Heart right ventricle (tissue), 16 donors: ENCODE results near the gene MROH8. TPM values are rescaled to one million over a fixed set of nuclear protein-coding genes. Genes with fewer than 3 reads are reported as not detected.
A peak's percentile ranks its signal among the peaks of the same experiment; 100 is the strongest.

Experiments used
- ATAC-seq, 8 donors: fragments of 200-7000 bp; cut with Tn5 transposase; one replicate each; pipeline ENCODE4 v1.9.1; 2020; ENCODE audit warnings: mild to moderate bottlenecking in 8 of 8, moderate library complexity in 8 of 8, moderate number of reproducible peaks in 1 of 8
- DNase-seq, 2 donors: peaks; one replicate each; pipeline ENCODE4 v3.0.0-alpha.2; 2020
- H3K27ac ChIP-seq, 10 donors: fragments of 200-600 bp; sonication (generic) in 2 of 10; one replicate each; pipeline versions ENCODE4 v1.5.0 to v1.8.0; 2020 to 2022; ENCODE audit warnings: mild to moderate bottlenecking in 3 of 10
- H3K27me3 ChIP-seq, 7 donors: fragments of 200-600 bp; one replicate each; pipeline ENCODE4 v1.8.0; 2021 to 2022; ENCODE audit warnings: mild to moderate bottlenecking in 2 of 7
- H3K36me3 ChIP-seq, 9 donors: fragments of 200-600 bp; sonication (generic) in 1 of 9; one replicate each; pipeline versions ENCODE4 v1.5.0 to v1.8.0; 2020 to 2022; ENCODE audit warnings: mild to moderate bottlenecking in 2 of 9
- H3K4me1 ChIP-seq, 9 donors: fragments of 200-600 bp; sonication (generic) in 1 of 9; one replicate each; pipeline versions ENCODE4 v1.5.0 to v1.8.0; 2020 to 2022; ENCODE audit warnings: mild to moderate bottlenecking in 4 of 9
- H3K4me3 ChIP-seq, 10 donors: fragments of 200-600 bp; sonication (generic) in 2 of 10; one replicate each; pipeline versions ENCODE4 v1.5.0 to v1.8.0; 2020 to 2022; ENCODE audit warnings: mild to moderate bottlenecking in 7 of 10, moderate library complexity in 2 of 10
- H3K9me3 ChIP-seq, 11 donors: fragments of 200-600 bp in 10 of 11; sonication (generic) in 2 of 11; one replicate each; pipeline versions ENCODE4 v1.5.0 to v1.8.0; 2013 to 2022; ENCODE audit warnings: mild to moderate bottlenecking in 2 of 11, control low read depth in 1 of 11, moderate library complexity in 1 of 11
- WGBS, 2 donors: extraction: QIAGEN DNeasy Blood & Tissue Kit; methylation state at CpG; one replicate each; pipeline ENCODE4 v1.1.7; 2013; ENCODE audit warnings: inconsistent platforms in 1 of 2; 5-methylcytosine and 5-hydroxymethylcytosine counted together
- intact Hi-C, 10 donors: fragments of 100-400 bp; cut with DNase I; formaldehyde crosslinking; loops; one replicate each; pipeline versions ENCODE4 v1.11.1 to v1.14.2; 2022
- polyA plus RNA-seq, 2 donors: library from polyadenylated mRNA; stranded (reverse); fragments of 200-250 nt; gene quantifications; one replicate each; pipeline ENCODE4 v1.2.3, GENCODE V29; 2013
- total RNA-seq, 10 donors: library from RNA; stranded (reverse); fragmentation: NEBNext Ultra II Directional in 3 of 10; extraction: Animal tissue kit (Norgen Biotek cat#: 25700) in 3 of 10; gene quantifications; one replicate each; pipeline versions ENCODE4 v1.2.1 to v1.2.4, GENCODE V29; 2021 to 2023
- TF ChIP-seq, protein P1 (sequence below), 9 donors: fragments of 200-600 bp; sonication (generic) in 2 of 9; IDR thresholded peaks; one replicate each; pipeline versions ENCODE4 v1.5.0 to v1.8.0; 2021 to 2022; ENCODE audit warnings: antibody characterized with exemption in 9 of 9, mild to moderate bottlenecking in 5 of 9, moderate library complexity in 1 of 9
- donor health status: Arrhythmogenic right ventricular cardiomyopathy.
- donor health status: ischemic (EF 13 %, LVEDD 7.1; RV severe dilation, severe dysfunction).
- donor health status: healthy with polysubstance abuse.
- donor health status: DM: no; HTN: yes; CAD: no.
- donor health status: DM: no; HTN: no; CAD: no.
- donor health status: ischemic (EF 25% LVEDD 6.9; RV normal size, moderate dysfunction).
- donor health status: ischemic (EF 25% LVEDD 5.7; RV mildly dilated, moderate dysfunction).
- donor health status: healthy.
- donor health status: DM: yes; HTN: yes; CAD: no.
- donor health status: Ischemic cardiomyopathy.
- donor health status: ischemic (EF 35%, LVEDD 5.7; RV mildly dilated, moderate dysfunction).
- donor health status: nonischemic (EF 11% LVEDD 7.7; RV severe dilation, severe dysfunction).
- donor health status: DM: yes; HTN: yes; CAD: no.
- donor health status: PGD.
- donor health status: ischemic (EF 29% LVEDD 5.4; RV normal size, mild dysfunction).
- donor health status: nonischemic (EF 23%, LVEDD 6.1; RV moderate dilation, normal function).

Gene MROH8
- total and polyA plus RNA-seq, 12 donors, result 1.8 to 10.0 (median 6.1) TPM

DNA sequence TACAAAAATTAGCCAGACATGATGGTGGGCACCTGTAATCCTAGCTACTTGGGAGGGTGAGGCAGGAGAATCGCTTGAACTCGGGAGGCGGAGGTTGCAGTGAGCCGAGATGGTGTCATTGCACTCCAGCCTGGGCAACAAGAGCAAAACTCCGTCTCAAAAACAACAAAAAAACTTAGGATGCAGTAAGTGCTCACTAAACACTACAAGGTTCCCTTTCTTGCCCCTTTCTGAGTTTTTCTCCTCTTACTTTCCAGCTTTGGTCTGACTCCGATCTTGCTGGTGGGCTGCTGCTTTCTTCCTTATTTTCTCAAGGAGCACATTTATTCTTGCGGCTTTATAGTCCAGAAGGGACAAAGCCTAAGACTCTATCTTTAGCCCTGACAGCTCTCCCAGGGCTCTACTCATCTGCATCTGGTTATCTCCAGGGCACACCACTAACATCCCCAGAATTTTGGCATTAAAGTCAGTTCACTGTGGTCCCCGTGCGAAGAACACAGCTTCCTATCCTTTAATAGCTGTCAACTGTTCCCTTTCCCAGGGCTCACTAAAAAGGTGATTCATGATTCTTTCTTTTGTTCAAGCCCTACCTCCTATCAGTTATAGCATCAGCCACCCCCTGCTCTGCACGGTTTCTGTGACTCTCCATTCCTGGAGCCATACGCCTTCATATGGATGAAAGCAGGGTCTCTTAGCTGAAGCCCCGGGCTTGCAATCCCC lies 17.4 kb downstream of the MROH8 start:
- Histone ChIP-seq H3K27ac (no peak overlapping the region), H3K36me3 (peaks cover 0 to 9% (median 0%) of the 10 kb centered on the region in 9 donors), H3K27me3 (no peaks in the 10 kb centered on the region), H3K4me3 (no peak overlapping the region), H3K9me3 (no peaks in the 10 kb centered on the region), H3K4me1 (no peaks in the 10 kb centered on the region)
- DNase-seq, result no peak
- 78 to 81% methylated on average over 12 of the region's 12 CpGs for WGBS, 2 donors
- intact Hi-C loops, result no loop called here
- TF ChIP-seq, protein P1, sequence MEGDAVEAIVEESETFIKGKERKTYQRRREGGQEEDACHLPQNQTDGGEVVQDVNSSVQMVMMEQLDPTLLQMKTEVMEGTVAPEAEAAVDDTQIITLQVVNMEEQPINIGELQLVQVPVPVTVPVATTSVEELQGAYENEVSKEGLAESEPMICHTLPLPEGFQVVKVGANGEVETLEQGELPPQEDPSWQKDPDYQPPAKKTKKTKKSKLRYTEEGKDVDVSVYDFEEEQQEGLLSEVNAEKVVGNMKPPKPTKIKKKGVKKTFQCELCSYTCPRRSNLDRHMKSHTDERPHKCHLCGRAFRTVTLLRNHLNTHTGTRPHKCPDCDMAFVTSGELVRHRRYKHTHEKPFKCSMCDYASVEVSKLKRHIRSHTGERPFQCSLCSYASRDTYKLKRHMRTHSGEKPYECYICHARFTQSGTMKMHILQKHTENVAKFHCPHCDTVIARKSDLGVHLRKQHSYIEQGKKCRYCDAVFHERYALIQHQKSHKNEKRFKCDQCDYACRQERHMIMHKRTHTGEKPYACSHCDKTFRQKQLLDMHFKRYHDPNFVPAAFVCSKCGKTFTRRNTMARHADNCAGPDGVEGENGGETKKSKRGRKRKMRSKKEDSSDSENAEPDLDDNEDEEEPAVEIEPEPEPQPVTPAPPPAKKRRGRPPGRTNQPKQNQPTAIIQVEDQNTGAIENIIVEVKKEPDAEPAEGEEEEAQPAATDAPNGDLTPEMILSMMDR (IDR thresholded peaks at IDR 0.05), result no peak
- ATAC-seq, result no peak

GRCh38 chr20:37160683-37161082 lies 18.7 kb downstream of the MROH8 start:
- Histone ChIP-seq H3K4me3 (no peak overlapping the region), H3K36me3 (no peaks in the 10 kb centered on the region), H3K27ac (no peak overlapping the region), H3K27me3 (no peaks in the 10 kb centered on the region), H3K4me1 (no peaks in the 10 kb centered on the region), H3K9me3 (no peaks in the 10 kb centered on the region)
- WGBS, 2 donors, result 64 to 67% methylated on average over 10 of the region's 10 CpGs
- intact Hi-C loops, result no loop called here
- TF ChIP-seq, protein P1 (IDR thresholded peaks at IDR 0.05), result no peak
- DNase-seq, result no peak
- ATAC-seq, result peak in 4 of 8 donors; percentile 28 to 47 (median 40)

- Histone ChIP-seq H3K27me3 (no peaks in the 10 kb centered on the region), H3K27ac (no peak overlapping the region), H3K36me3 (peaks cover 0 to 10% (median 0%) of the 10 kb centered on the region in 9 donors), H3K4me3 (no peak overlapping the region), H3K4me1 (no peaks in the 10 kb centered on the region), H3K9me3 (no peaks in the 10 kb centered on the region)
- TF ChIP-seq, protein P1 (IDR thresholded peaks at IDR 0.05), result no peak
- DNase-seq (no peak), ATAC-seq (no peak)
- intact Hi-C loops, result no loop called here
- WGBS, 2 donors, result 96 to 98% methylated on average over 4 of the region's 4 CpGs
These were observed 21.1 kb downstream of the MROH8 start for GRCh38 chr20:37158248-37158647.

DNA sequence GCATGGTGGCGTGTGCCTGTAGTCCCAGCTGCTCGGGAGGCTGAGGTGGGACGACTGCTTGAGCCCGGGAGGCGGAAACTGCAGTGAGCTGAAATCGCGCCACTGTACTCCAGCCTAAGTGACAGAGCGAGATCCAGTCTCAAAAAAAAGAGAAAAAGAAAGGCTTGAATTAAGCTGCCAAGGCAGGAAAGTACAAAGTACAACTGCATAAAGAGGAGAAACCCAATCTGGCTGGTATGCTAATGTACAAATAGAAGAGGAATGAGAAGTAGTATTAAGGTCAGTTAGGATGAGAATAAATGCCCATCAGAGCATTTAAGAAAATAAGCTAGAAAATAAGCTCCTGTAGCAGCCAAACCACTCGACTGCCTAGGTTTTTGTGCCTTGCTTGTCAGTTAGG lies 23.4 kb downstream of the MROH8 start:
- Histone ChIP-seq H3K4me3 (no peak overlapping the region), H3K9me3 (no peaks in the 10 kb centered on the region), H3K4me1 (no peaks in the 10 kb centered on the region), H3K27ac (no peak overlapping the region), H3K27me3 (no peaks in the 10 kb centered on the region), H3K36me3 (peaks cover 0 to 10% (median 0%) of the 10 kb centered on the region in 9 donors)
- intact Hi-C loops, result no loop called here
- DNase-seq, result no peak
- TF ChIP-seq, protein P1 (IDR thresholded peaks at IDR 0.05), result no peak
- 93 to 94% methylated on average over 9 of the region's 9 CpGs for WGBS, 2 donors
- ATAC-seq, result no peak
